Measurements from ENCODE around the gene USP13.
A peak's percentile ranks its signal among the peaks of the same experiment; 100 is the strongest.

Gene USP13

DNA sequence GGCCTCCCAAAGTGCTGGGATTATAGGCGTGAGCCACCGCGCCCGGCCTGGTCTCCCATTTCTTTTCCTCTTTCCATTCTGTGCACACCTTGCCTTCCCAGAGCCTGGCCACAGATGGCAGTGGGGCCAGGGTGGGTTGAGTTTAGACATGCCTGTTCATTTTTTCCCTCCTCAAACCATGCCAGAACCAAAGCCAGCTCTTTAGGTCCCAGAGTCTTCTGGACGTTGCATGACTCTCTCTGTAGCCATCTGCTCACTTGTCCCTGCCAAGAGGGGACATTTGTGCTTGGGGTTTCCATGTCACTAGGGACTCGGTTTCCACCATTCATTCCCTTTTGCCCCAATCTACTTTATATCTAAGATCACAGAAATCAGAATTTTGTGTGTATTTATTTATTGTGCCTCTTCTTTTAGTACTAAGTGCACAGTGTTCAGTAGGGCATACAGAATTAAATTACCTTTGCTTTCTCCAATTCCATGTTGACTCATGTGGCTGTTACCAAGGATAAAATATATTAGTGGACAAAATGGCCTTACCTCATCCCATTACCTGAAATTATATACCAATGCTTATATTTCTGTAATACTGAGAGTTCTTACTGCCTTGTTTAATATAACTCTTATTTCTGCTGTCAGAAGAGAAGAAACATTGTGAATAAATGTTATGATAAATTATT lies 49.6 kb downstream of the USP13 start:
- Histone ChIP-seq H3K4me2 (ENCODE audit: low read length, poor library complexity, severe bottlenecking) (no peak overlapping the region), H3K4me3 (ENCODE audit: insufficient read depth in 1 of 2, low read depth in 1 of 2, low read length in 2 of 2) (no peak overlapping the region), H3K14ac (ENCODE audit: low read length in 2 of 2) (no peak overlapping the region), H2AFZ (ENCODE audit: low read depth, low read length) (no peak overlapping the region), H3K36me3 (ENCODE audit: control insufficient read depth in 1 of 2, insufficient read depth in 2 of 2, low read depth in 1 of 2, low read length in 2 of 2) (peaks cover 7 to 12% of the 10 kb centered on the region in 2 experiments), H3K23ac (ENCODE audit: low read length in 2 of 2) (no peak overlapping the region), H4K91ac (ENCODE audit: low read length) (no peak overlapping the region), H3K27me3 (ENCODE audit: control insufficient read depth in 1 of 2, insufficient read depth in 1 of 2, low read length in 2 of 2) (no peaks in the 10 kb centered on the region), H3K4me1 (ENCODE audit: control insufficient read depth, insufficient read depth, low read depth, low read length) (no peaks in the 10 kb centered on the region), H3K4ac (ENCODE audit: low read depth in 1 of 2, low read length in 2 of 2) (no peak overlapping the region), H2BK15ac (ENCODE audit: low read depth, poor library complexity, severe bottlenecking) (no peak overlapping the region), H2BK12ac (ENCODE audit: low read length in 2 of 2) (no peak overlapping the region), H3K18ac (ENCODE audit: low read depth in 1 of 2, low read length in 2 of 2) (no peak overlapping the region), H3K27ac (ENCODE audit: low read length, poor library complexity, severe bottlenecking) (no peak overlapping the region), H3K9me3 (ENCODE audit: control insufficient read depth, low read length) (no peaks in the 10 kb centered on the region), H2AK5ac (ENCODE audit: low read length, severe bottlenecking) (no peak overlapping the region), H2BK120ac (ENCODE audit: low read depth, low read length) (no peak overlapping the region), H3K9ac (ENCODE audit: low read length) (no peak overlapping the region), H2BK5ac (ENCODE audit: low read depth, low read length, poor library complexity, severe bottlenecking) (no peak overlapping the region), H3K79me1 (replicated peaks; ENCODE audit: low read length, poor library complexity, severe bottlenecking) (peaks cover 26% of the 10 kb centered on the region), H4K8ac (ENCODE audit: low read length) (no peak overlapping the region)
- DNase-seq = no peak
- 100% methylated on average over 1 of the region's 6 CpGs for WGBS

DNA sequence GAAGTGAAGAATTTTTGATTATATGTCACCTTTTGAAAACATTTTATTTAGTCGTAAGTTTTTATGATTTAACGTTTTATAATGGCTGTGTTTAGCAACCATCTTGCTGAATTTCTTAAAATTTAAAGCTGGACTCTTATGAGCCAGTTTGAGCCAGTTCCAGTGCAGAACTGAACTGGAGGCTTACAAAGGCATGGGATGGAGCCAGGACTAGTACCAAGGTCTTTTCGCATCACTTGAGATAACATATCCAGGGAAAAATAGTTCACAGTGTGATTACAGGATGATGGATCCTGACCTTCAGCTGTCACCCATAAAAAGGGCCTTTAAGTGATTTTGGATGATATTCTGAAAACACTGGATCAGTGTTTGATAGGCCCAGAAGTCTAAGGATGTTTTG lies 51.0 kb downstream of the USP13 start:
- H2AFZ ChIP-seq (ENCODE audit: low read depth, low read length) = no peak overlapping the region
- no peak overlapping the region for H3K4me3 ChIP-seq (ENCODE audit: insufficient read depth in 1 of 2, low read depth in 1 of 2, low read length in 2 of 2)
- H3K4me2 ChIP-seq (ENCODE audit: low read length, poor library complexity, severe bottlenecking) = no peak overlapping the region
- H3K79me1 ChIP-seq (replicated peaks; ENCODE audit: low read length, poor library complexity, severe bottlenecking) = peaks cover 29% of the 10 kb centered on the region
- 99% methylated on average over 3 of the region's 3 CpGs for WGBS
- H4K8ac ChIP-seq (ENCODE audit: low read length) = no peak overlapping the region
- H4K91ac ChIP-seq (ENCODE audit: low read length) = no peak overlapping the region
- H3K9me3 ChIP-seq (ENCODE audit: control insufficient read depth, low read length) = no peaks in the 10 kb centered on the region
- no peak overlapping the region for H3K23ac ChIP-seq (ENCODE audit: low read length in 2 of 2)
- H2BK5ac ChIP-seq (ENCODE audit: low read depth, low read length, poor library complexity, severe bottlenecking) = no peak overlapping the region
- no peak overlapping the region for H3K9ac ChIP-seq (ENCODE audit: low read length)
- H2BK15ac ChIP-seq (ENCODE audit: low read depth, poor library complexity, severe bottlenecking) = no peak overlapping the region
- DNase-seq = no peak
- H2BK12ac ChIP-seq (ENCODE audit: low read length in 2 of 2) = no peak overlapping the region
- H3K27ac ChIP-seq (ENCODE audit: low read length, poor library complexity, severe bottlenecking) = peak overlapping the region; percentile 20
- peaks cover 14 to 21% of the 10 kb centered on the region in 2 experiments for H3K36me3 ChIP-seq (ENCODE audit: control insufficient read depth in 1 of 2, insufficient read depth in 2 of 2, low read depth in 1 of 2, low read length in 2 of 2)
- no peaks in the 10 kb centered on the region for H3K27me3 ChIP-seq (ENCODE audit: control insufficient read depth in 1 of 2, insufficient read depth in 1 of 2, low read length in 2 of 2)
- H3K18ac ChIP-seq (ENCODE audit: low read depth in 1 of 2, low read length in 2 of 2) = no peak overlapping the region
- no peak overlapping the region for H3K4ac ChIP-seq (ENCODE audit: low read depth in 1 of 2, low read length in 2 of 2)
- peaks cover 2% of the 10 kb centered on the region for H3K4me1 ChIP-seq (ENCODE audit: control insufficient read depth, insufficient read depth, low read depth, low read length)
- no peak overlapping the region for H2BK120ac ChIP-seq (ENCODE audit: low read depth, low read length)
- no peak overlapping the region for H2AK5ac ChIP-seq (ENCODE audit: low read length, severe bottlenecking)
- H3K14ac ChIP-seq (ENCODE audit: low read length in 2 of 2) = no peak overlapping the region

DNA sequence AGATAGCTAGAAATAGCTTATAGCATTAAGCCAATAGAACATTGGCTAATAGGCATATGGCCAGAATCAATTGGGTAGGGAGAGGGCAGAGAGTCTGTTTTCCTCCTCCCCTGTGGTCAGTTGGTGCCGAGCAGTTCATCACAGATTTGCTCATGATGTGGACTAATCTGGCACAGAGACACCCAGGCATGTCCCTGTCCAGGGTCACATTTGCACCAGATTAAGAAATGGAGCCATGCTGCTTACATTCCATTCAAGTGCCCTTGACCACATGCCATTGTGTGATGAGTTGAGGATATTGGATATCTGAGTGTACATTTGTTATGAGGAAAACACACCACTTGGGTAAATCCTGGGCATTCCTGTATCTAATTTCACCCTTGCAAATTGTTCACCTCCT lies 53.4 kb downstream of the USP13 start:
- no peaks in the 10 kb centered on the region for H3K9me3 ChIP-seq (ENCODE audit: control insufficient read depth, low read length)
- DNase-seq = peak; percentile 28
- no peak overlapping the region for H3K9ac ChIP-seq (ENCODE audit: low read length)
- H4K91ac ChIP-seq (ENCODE audit: low read length) = no peak overlapping the region
- H3K18ac ChIP-seq (ENCODE audit: low read depth in 1 of 2, low read length in 2 of 2) = no peak overlapping the region
- H3K4me2 ChIP-seq (ENCODE audit: low read length, poor library complexity, severe bottlenecking) = no peak overlapping the region
- H3K14ac ChIP-seq (ENCODE audit: low read length in 2 of 2) = no peak overlapping the region
- no peak overlapping the region for H3K4ac ChIP-seq (ENCODE audit: low read depth in 1 of 2, low read length in 2 of 2)
- H2BK15ac ChIP-seq (ENCODE audit: low read depth, poor library complexity, severe bottlenecking) = no peak overlapping the region
- peaks cover 24% of the 10 kb centered on the region for H3K79me1 ChIP-seq (replicated peaks; ENCODE audit: low read length, poor library complexity, severe bottlenecking)
- no peak overlapping the region for H4K8ac ChIP-seq (ENCODE audit: low read length)
- no peak overlapping the region for H2AFZ ChIP-seq (ENCODE audit: low read depth, low read length)
- H2BK5ac ChIP-seq (ENCODE audit: low read depth, low read length, poor library complexity, severe bottlenecking) = no peak overlapping the region
- peaks cover 22 to 32% of the 10 kb centered on the region in 2 experiments for H3K36me3 ChIP-seq (ENCODE audit: control insufficient read depth in 1 of 2, insufficient read depth in 2 of 2, low read depth in 1 of 2, low read length in 2 of 2)
- no peaks in the 10 kb centered on the region for H3K27me3 ChIP-seq (ENCODE audit: control insufficient read depth in 1 of 2, insufficient read depth in 1 of 2, low read length in 2 of 2)
- 100% methylated on average over 1 of the region's 1 CpG for WGBS
- no peak overlapping the region for H3K4me3 ChIP-seq (ENCODE audit: insufficient read depth in 1 of 2, low read depth in 1 of 2, low read length in 2 of 2)
- no peak overlapping the region for H2BK12ac ChIP-seq (ENCODE audit: low read length in 2 of 2)
- no peak overlapping the region for H2BK120ac ChIP-seq (ENCODE audit: low read depth, low read length)
- H2AK5ac ChIP-seq (ENCODE audit: low read length, severe bottlenecking) = no peak overlapping the region
- peaks cover 3% of the 10 kb centered on the region for H3K4me1 ChIP-seq (ENCODE audit: control insufficient read depth, insufficient read depth, low read depth, low read length)
- no peak overlapping the region for H3K23ac ChIP-seq (ENCODE audit: low read length in 2 of 2)
- no peak overlapping the region for H3K27ac ChIP-seq (ENCODE audit: low read length, poor library complexity, severe bottlenecking)

DNA sequence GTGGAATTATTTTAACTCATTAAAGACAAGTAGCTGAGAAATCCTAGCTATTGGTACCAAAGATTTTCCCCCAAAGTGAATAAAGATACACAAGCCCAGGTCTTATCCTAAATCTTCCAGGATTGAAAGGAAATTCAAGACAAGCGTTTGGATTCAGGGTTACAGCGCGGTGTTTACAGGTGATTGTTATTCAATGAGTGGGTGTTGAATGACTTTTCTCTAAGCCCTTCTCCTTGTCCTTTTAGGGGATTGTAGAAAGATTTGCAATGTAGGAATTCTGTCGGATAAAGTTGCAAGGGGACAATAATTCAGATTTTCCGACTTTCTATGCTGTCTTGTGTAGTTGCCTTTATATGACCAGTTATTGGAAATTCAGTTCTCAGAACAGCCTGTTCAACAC lies 57.2 kb downstream of the USP13 start:
- no peak overlapping the region for H3K14ac ChIP-seq (ENCODE audit: low read length in 2 of 2)
- peaks cover 15% of the 10 kb centered on the region for H3K4me1 ChIP-seq (ENCODE audit: control insufficient read depth, insufficient read depth, low read depth, low read length)
- no peak overlapping the region for H3K27ac ChIP-seq (ENCODE audit: low read length, poor library complexity, severe bottlenecking)
- H3K36me3 ChIP-seq (ENCODE audit: control insufficient read depth in 1 of 2, insufficient read depth in 2 of 2, low read depth in 1 of 2, low read length in 2 of 2) = peaks cover 13 to 34% of the 10 kb centered on the region in 2 experiments
- H3K27me3 ChIP-seq (ENCODE audit: control insufficient read depth in 1 of 2, insufficient read depth in 1 of 2, low read length in 2 of 2) = no peaks in the 10 kb centered on the region
- 74% methylated on average over 5 of the region's 5 CpGs for WGBS
- no peak overlapping the region for H2BK5ac ChIP-seq (ENCODE audit: low read depth, low read length, poor library complexity, severe bottlenecking)
- H4K91ac ChIP-seq (ENCODE audit: low read length) = no peak overlapping the region
- H2BK12ac ChIP-seq (ENCODE audit: low read length in 2 of 2) = no peak overlapping the region
- H3K18ac ChIP-seq (ENCODE audit: low read depth in 1 of 2, low read length in 2 of 2) = no peak overlapping the region
- DNase-seq = no peak
- H3K23ac ChIP-seq (ENCODE audit: low read length in 2 of 2) = no peak overlapping the region
- H3K9ac ChIP-seq (ENCODE audit: low read length) = no peak overlapping the region
- no peak overlapping the region for H3K4me2 ChIP-seq (ENCODE audit: low read length, poor library complexity, severe bottlenecking)
- no peak overlapping the region for H2BK120ac ChIP-seq (ENCODE audit: low read depth, low read length)
- peaks cover 8% of the 10 kb centered on the region for H3K79me1 ChIP-seq (replicated peaks; ENCODE audit: low read length, poor library complexity, severe bottlenecking)
- no peak overlapping the region for H2BK15ac ChIP-seq (ENCODE audit: low read depth, poor library complexity, severe bottlenecking)
- no peak overlapping the region for H3K4ac ChIP-seq (ENCODE audit: low read depth in 1 of 2, low read length in 2 of 2)
- H3K9me3 ChIP-seq (ENCODE audit: control insufficient read depth, low read length) = no peaks in the 10 kb centered on the region
- no peak overlapping the region for H2AFZ ChIP-seq (ENCODE audit: low read depth, low read length)
- no peak overlapping the region for H3K4me3 ChIP-seq (ENCODE audit: insufficient read depth in 1 of 2, low read depth in 1 of 2, low read length in 2 of 2)
- H4K8ac ChIP-seq (ENCODE audit: low read length) = no peak overlapping the region
- no peak overlapping the region for H2AK5ac ChIP-seq (ENCODE audit: low read length, severe bottlenecking)

Data from mesenchymal stem cell (in vitro differentiated cells and primary cell).